B cell (primary cell): ENCODE data around the gene LCORL. TPM values are rescaled to one million over a fixed set of nuclear protein-coding genes. Genes with fewer than 3 reads are reported as not detected.

Experiments
- ATAC-seq: fragments of 200-7000 bp; cut with Tn5 transposase; one replicate; pipeline ENCODE4 v1.10.0; 2021; ENCODE audit warnings: low read depth, mild to moderate bottlenecking, moderate number of reproducible peaks, moderate library complexity
- CTCF ChIA-PET: fragments of 350-600 bp; sonication (Branson Sonifier 250); formaldehyde crosslinking; loops from one replicate; lab custom pipeline; 2021; ENCODE audit warnings: antibody characterized with exemption, inconsistent platforms; lab: Charles Lee
- POLR2A ChIA-PET: fragments of 350-600 bp; sonication (Branson Sonifier 250); formaldehyde crosslinking; loops from one replicate; lab custom pipeline; 2021; ENCODE audit warnings: antibody characterized with exemption; lab: Charles Lee
- DNase-seq: peaks from one replicate; pipeline ENCODE4 v3.0.0; 2013
- H2AFZ ChIP-seq: 2 replicates; pipeline ENCODE4 v1.6.1; 2012; ENCODE audit warnings: mild to moderate bottlenecking, low read depth, low read length; ENCODE audit not compliant: insufficient read depth, poor library complexity, severe bottlenecking
- H3K27ac ChIP-seq, 2 donors: 1 replicate in 1 of 2; 2 replicates in 1 of 2; pipeline ENCODE4 v1.5.1; 2012 to 2013; ENCODE audit warnings: low read length in 2 of 2, mild to moderate bottlenecking in 2 of 2, moderate library complexity in 1 of 2
- H3K27me3 ChIP-seq, 4 experiments: fragments of 200-600 bp in 1 of 4; sonication (generic) in 1 of 4; replicated peaks in 1 of 4; 1 replicate in 2 of 4; 2 replicates in 2 of 4; pipeline versions ENCODE4 v1.6.1 to v1.7.0; 2013 to 2016; ENCODE audit warnings: low read length in 3 of 4, mild to moderate bottlenecking in 2 of 4, mixed read lengths in 1 of 4, moderate library complexity in 1 of 4; ENCODE audit not compliant: insufficient read depth in 4 of 4, control insufficient read depth in 3 of 4; ENCODE audit errors: control extremely low read depth in 1 of 4
- H3K36me3 ChIP-seq, 2 experiments: replicated peaks in 1 of 2; 1 replicate in 1 of 2; 2 replicates in 1 of 2; pipeline versions ENCODE4 v1.6.1 to v1.7.1; 2013; ENCODE audit warnings: low read length in 1 of 2; ENCODE audit not compliant: insufficient read depth in 2 of 2, control insufficient read depth in 1 of 2; ENCODE audit errors: control extremely low read depth in 1 of 2, extremely low read depth in 1 of 2
- H3K4me1 ChIP-seq, 2 donors: fragments of 200-600 bp in 1 of 2; sonication (generic) in 1 of 2; 1 replicate in 1 of 2; 2 replicates in 1 of 2; pipeline versions ENCODE4 v1.5.1 to v1.6.1; 2013 to 2017; ENCODE audit warnings: low read length in 2 of 2; ENCODE audit not compliant: control insufficient read depth in 2 of 2, insufficient read depth in 2 of 2
- H3K4me2 ChIP-seq: replicated peaks from 2 replicates; pipeline ENCODE3; 2012; ENCODE audit warnings: mild to moderate bottlenecking, low read depth, low read length; ENCODE audit not compliant: poor library complexity, severe bottlenecking
- H3K4me3 ChIP-seq, 5 experiments: fragments of 200-600 bp in 1 of 5; sonication (generic) in 1 of 5; 1 replicate in 3 of 5; 2 replicates in 2 of 5; pipeline versions ENCODE4 v1.5.1 to v1.7.0; 2011 to 2016; ENCODE audit warnings: low read length in 4 of 5, mild to moderate bottlenecking in 4 of 5, low read depth in 2 of 5, control low read depth in 1 of 5, moderate library complexity in 1 of 5; ENCODE audit not compliant: insufficient read depth in 1 of 5; ENCODE audit errors: control extremely low read depth in 1 of 5, extremely low read depth in 1 of 5
- H3K79me2 ChIP-seq: fragments of 200-600 bp; sonication (generic); one replicate; pipeline ENCODE4 v1.6.0; 2016; ENCODE audit warnings: low read length; ENCODE audit not compliant: control insufficient read depth, insufficient read depth
- H3K9ac ChIP-seq: fragments of 200-600 bp; sonication (generic); 2 replicates; pipeline ENCODE4 v1.6.1; 2017; ENCODE audit warnings: mild to moderate bottlenecking, low read length, moderate library complexity
- H3K9me3 ChIP-seq, 3 donors: one replicate each; pipeline versions ENCODE4 v1.6.1 to v1.7.1; 2013; ENCODE audit warnings: low read length in 2 of 3; ENCODE audit not compliant: control insufficient read depth in 2 of 3, insufficient read depth in 1 of 3; ENCODE audit errors: control extremely low read depth in 1 of 3
- H4K20me1 ChIP-seq: 2 replicates; pipeline ENCODE4 v1.6.0; 2012; ENCODE audit warnings: mild to moderate bottlenecking, low read length; ENCODE audit not compliant: insufficient read depth, control insufficient read depth, poor library complexity, severe bottlenecking
- H3K27ac Mint-ChIP-seq: one replicate; pipeline ENCODE4 v1.8.0; 2021; ENCODE audit warnings: mixed read lengths
- H3K27me3 Mint-ChIP-seq: one replicate; pipeline ENCODE4 v1.8.0; 2021; ENCODE audit warnings: mixed read lengths
- H3K4me1 Mint-ChIP-seq: one replicate; pipeline ENCODE4 v1.8.0; 2021; ENCODE audit warnings: mixed read lengths
- H3K4me3 Mint-ChIP-seq: one replicate; pipeline ENCODE4 v1.8.0; 2021; ENCODE audit warnings: mixed read lengths
- H3K9me3 Mint-ChIP-seq: one replicate; pipeline ENCODE4 v1.8.0; 2022; ENCODE audit warnings: mixed read lengths; ENCODE audit not compliant: insufficient read depth
- EZH2 ChIP-seq: IDR thresholded peaks from 2 replicates; pipeline ENCODE4 v1.6.1; 2012; ENCODE audit warnings: borderline replicate concordance, low read depth, mild to moderate bottlenecking, moderate library complexity, low read length; ENCODE audit not compliant: insufficient read depth, poor library complexity, severe bottlenecking
- WGBS: methylation state at CpG from one replicate; pipeline ENCODE4 v1.1.5; 2013; ENCODE audit warnings: missing lambda C conversion rate; ENCODE audit not compliant: insufficient coverage; 5-methylcytosine and 5-hydroxymethylcytosine counted together
- intact Hi-C: fragments of 100-400 bp; cut with micrococcal nuclease; formaldehyde crosslinking; loops from one replicate; pipeline ENCODE4 v1.10.0; 2022
- polyA plus RNA-seq: library from polyadenylated mRNA; depleted of rRNA; stranded (reverse); fragments of >200 nt; gene quantifications from 2 replicates; pipeline ENCODE4 v1.2.3, GENCODE V29; 2012
- total RNA-seq, 2 donors: library from RNA; stranded (reverse); fragments of 120-200 nt in 1 of 2; gene quantifications; 1 replicate in 1 of 2; 2 replicates in 1 of 2; pipeline versions ENCODE4 v1.2.3 to v1.2.4, GENCODE V29; 2013 to 2022
- TF ChIP-seq, protein P1 (sequence below): fragments of 200-600 bp; IDR thresholded peaks from one replicate; pipeline ENCODE4 v1.8.0; 2022; ENCODE audit warnings: antibody characterized with exemption, mild to moderate bottlenecking

Gene LCORL
- total and polyA plus RNA-seq, 2 donors (not counting 1 experiment from before 2014, with no cell fraction given), result 1.2 to 31.3 TPM

DNA sequence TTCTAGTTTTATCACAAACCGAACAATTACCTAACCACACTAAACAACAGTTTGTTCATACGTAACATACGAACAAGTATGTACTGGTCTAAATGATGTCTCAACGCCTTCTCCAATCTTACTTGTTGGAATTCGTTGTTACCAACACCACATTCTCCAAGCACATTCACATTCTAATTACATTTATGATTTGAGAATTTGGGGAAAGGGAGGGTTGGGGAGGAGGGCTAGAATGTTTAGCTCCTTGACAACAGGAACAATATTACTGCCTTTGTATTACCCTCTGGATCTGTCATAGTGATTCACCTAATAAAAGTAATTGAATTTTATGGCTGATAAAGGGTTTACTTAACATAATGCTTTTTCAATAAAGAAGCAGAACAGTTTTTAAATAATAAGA, 24.4 kb downstream of the LCORL start:
- H3K36me3 ChIP-seq, result no peaks in the 10 kb centered on the region
- no peak for TF ChIP-seq EZH2
- TF ChIP-seq, protein P1, sequence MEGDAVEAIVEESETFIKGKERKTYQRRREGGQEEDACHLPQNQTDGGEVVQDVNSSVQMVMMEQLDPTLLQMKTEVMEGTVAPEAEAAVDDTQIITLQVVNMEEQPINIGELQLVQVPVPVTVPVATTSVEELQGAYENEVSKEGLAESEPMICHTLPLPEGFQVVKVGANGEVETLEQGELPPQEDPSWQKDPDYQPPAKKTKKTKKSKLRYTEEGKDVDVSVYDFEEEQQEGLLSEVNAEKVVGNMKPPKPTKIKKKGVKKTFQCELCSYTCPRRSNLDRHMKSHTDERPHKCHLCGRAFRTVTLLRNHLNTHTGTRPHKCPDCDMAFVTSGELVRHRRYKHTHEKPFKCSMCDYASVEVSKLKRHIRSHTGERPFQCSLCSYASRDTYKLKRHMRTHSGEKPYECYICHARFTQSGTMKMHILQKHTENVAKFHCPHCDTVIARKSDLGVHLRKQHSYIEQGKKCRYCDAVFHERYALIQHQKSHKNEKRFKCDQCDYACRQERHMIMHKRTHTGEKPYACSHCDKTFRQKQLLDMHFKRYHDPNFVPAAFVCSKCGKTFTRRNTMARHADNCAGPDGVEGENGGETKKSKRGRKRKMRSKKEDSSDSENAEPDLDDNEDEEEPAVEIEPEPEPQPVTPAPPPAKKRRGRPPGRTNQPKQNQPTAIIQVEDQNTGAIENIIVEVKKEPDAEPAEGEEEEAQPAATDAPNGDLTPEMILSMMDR, result no peak
- Mint-ChIP-seq H3K4me1 (peaks cover 10% of the 10 kb centered on the region), H3K4me3 (no peak overlapping the region), H3K9me3 (no peaks in the 10 kb centered on the region), H3K27me3 (no peaks in the 10 kb centered on the region), H3K27ac (no peak overlapping the region)
- H3K27me3 ChIP-seq, result no peaks in the 10 kb centered on the region
- DNase-seq (no peak), ATAC-seq (no peak)
- H4K20me1 ChIP-seq, result peaks cover 33% of the 10 kb centered on the region
- intact Hi-C loops, result no loop called here
- 100% methylated on average over 3 of the region's 5 CpGs for WGBS
- ChIA-PET POLR2A (no interaction called here), CTCF (no interaction called here)
- H3K9ac ChIP-seq, result no peak overlapping the region
- H3K79me2 ChIP-seq, result peaks cover 72% of the 10 kb centered on the region
- no peak overlapping the region for H2AFZ ChIP-seq
- no peaks in the 10 kb centered on the region for H3K4me1 ChIP-seq
- H3K9me3 ChIP-seq, result no peaks in the 10 kb centered on the region
- no peak overlapping the region for H3K27ac ChIP-seq
- H3K4me3 ChIP-seq, result no peak overlapping the region
- H3K4me2 ChIP-seq, result no peak overlapping the region

DNA sequence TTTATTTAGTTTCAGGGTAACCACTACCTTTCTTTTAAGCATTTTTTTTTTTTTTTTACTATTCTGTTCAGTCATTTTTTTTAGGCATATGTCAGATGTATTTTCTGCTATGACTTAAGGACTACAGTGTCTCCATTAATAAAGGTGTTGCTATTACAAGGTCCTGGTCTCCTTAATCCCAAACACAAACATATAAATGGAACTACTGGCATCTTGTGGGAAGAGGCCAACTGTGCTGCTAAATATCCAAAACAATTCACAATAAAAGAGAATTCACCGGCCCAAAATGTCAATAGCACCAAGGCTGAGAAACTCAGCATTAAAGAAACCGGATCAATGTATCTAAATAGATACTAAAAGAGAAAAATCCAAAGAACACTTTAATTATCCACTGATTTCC, 26.4 kb downstream of the LCORL start:
- no peak for TF ChIP-seq EZH2
- TF ChIP-seq, protein P1, result no peak
- ATAC-seq (no peak), DNase-seq (no peak)
- Histone ChIP-seq H3K4me1 (no peaks in the 10 kb centered on the region), H3K27me3 (no peaks in the 10 kb centered on the region), H3K79me2 (peaks cover 57% of the 10 kb centered on the region), H3K9me3 (peaks cover 0 to 1% (median 0%) of the 10 kb centered on the region in 3 donors), H3K4me3 (no peak overlapping the region), H2AFZ (no peak overlapping the region), H3K36me3 (peaks cover 0 to 2% of the 10 kb centered on the region in 2 experiments), H3K9ac (no peak overlapping the region), H3K4me2 (no peak overlapping the region), H4K20me1 (peaks cover 36% of the 10 kb centered on the region), H3K27ac (no peak overlapping the region)
- ChIA-PET CTCF (no interaction called here), POLR2A (no interaction called here)
- H3K4me3 Mint-ChIP-seq, result no peak overlapping the region
- no CpG with 5 or more reads among the region's 2 CpGs for WGBS
- no peaks in the 10 kb centered on the region for H3K9me3 Mint-ChIP-seq
- peaks cover 4% of the 10 kb centered on the region for H3K4me1 Mint-ChIP-seq
- no peaks in the 10 kb centered on the region for H3K27me3 Mint-ChIP-seq
- H3K27ac Mint-ChIP-seq, result no peak overlapping the region
- intact Hi-C loops, result no loop called here
